Ascending aorta (tissue), 2 donors: ENCODE results near the gene XXYLT1. TPM values are rescaled to one million over a fixed set of nuclear protein-coding genes. Genes with fewer than 3 reads are reported as not detected.
"Not testable (repeated sequence)": the region's sequence is repeated elsewhere in the genome, so short reads cannot be mapped to it uniquely, and the experiment has no call there.

Experiments used
- DNase-seq, 2 donors: peaks; one replicate each; pipeline ENCODE4 v3.0.0-alpha.2; 2019; ENCODE audit warnings: low spot score in 2 of 2
- H3K27ac ChIP-seq, 2 donors: fragments of 200-600 bp; sonication (generic); one replicate each; pipeline ENCODE4 v1.5.1; 2016 to 2017; ENCODE audit warnings: mild to moderate bottlenecking in 1 of 2
- H3K27me3 ChIP-seq: fragments of 200-600 bp; sonication (generic); one replicate; pipeline ENCODE4 v1.5.1; 2017
- H3K36me3 ChIP-seq, 2 donors: fragments of 200-600 bp; sonication (generic); one replicate each; pipeline ENCODE4 v1.5.1; 2016
- H3K4me1 ChIP-seq, 2 donors: fragments of 200-600 bp; sonication (generic); one replicate each; pipeline ENCODE4 v1.5.1; 2016 to 2017; ENCODE audit warnings: mild to moderate bottlenecking in 1 of 2
- H3K4me3 ChIP-seq, 2 donors: fragments of 200-600 bp; sonication (generic); one replicate each; pipeline ENCODE4 v1.5.1; 2016 to 2017; ENCODE audit warnings: mild to moderate bottlenecking in 1 of 2
- H3K9me3 ChIP-seq, 2 donors: fragments of 200-600 bp; sonication (generic); one replicate each; pipeline ENCODE4 v1.5.1; 2016
- intact Hi-C: fragments of 100-400 bp; cut with DNase I; formaldehyde crosslinking; loops from one replicate; pipeline ENCODE4 v1.15.1; 2023
- total RNA-seq: library from RNA; depleted of rRNA; stranded (reverse); fragments of >200 nt; gene quantifications from one replicate; pipeline ENCODE4 v1.1.0, GENCODE V29; 2016
- TF ChIP-seq, protein P1 (sequence below), 3 experiments: fragments of 200-600 bp in 2 of 3; fragments of 450-650 bp in 1 of 3; sonication (generic) in 2 of 3; IDR thresholded peaks; one replicate each; pipeline ENCODE4 v1.5.1; 2016 to 2019; ENCODE audit warnings: antibody characterized with exemption in 3 of 3, mild to moderate bottlenecking in 1 of 3, moderate library complexity in 1 of 3

XXYLT1 gene
- total RNA-seq, 1 donor from 2014 or later, result 41.0 TPM

- intact Hi-C loops, result no loop called here
- Histone ChIP-seq H3K4me1 (peaks cover 0 to 13% of the 10 kb centered on the region in 2 donors), H3K36me3 (peaks cover 0 to 3% of the 10 kb centered on the region in 2 donors), H3K27me3 (no peaks in the 10 kb centered on the region), H3K4me3 (no peak overlapping the region), H3K27ac (no peak overlapping the region), H3K9me3 (peaks cover 0 to 21% of the 10 kb centered on the region in 2 donors)
- TF ChIP-seq, protein P1, sequence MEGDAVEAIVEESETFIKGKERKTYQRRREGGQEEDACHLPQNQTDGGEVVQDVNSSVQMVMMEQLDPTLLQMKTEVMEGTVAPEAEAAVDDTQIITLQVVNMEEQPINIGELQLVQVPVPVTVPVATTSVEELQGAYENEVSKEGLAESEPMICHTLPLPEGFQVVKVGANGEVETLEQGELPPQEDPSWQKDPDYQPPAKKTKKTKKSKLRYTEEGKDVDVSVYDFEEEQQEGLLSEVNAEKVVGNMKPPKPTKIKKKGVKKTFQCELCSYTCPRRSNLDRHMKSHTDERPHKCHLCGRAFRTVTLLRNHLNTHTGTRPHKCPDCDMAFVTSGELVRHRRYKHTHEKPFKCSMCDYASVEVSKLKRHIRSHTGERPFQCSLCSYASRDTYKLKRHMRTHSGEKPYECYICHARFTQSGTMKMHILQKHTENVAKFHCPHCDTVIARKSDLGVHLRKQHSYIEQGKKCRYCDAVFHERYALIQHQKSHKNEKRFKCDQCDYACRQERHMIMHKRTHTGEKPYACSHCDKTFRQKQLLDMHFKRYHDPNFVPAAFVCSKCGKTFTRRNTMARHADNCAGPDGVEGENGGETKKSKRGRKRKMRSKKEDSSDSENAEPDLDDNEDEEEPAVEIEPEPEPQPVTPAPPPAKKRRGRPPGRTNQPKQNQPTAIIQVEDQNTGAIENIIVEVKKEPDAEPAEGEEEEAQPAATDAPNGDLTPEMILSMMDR (IDR thresholded peaks at IDR 0.05), result no peak
- DNase-seq, result no peak
These were observed 82.5 kb downstream of the XXYLT1 start for GRCh38 chr3:195188426-195188927.

- TF ChIP-seq, protein P1 (IDR thresholded peaks at IDR 0.05), result no peak
- Histone ChIP-seq H3K4me3 (no peak overlapping the region), H3K27ac (no peak overlapping the region), H3K9me3 (peaks cover 0 to 21% of the 10 kb centered on the region in 2 donors), H3K36me3 (peaks cover 0 to 3% of the 10 kb centered on the region in 2 donors), H3K4me1 (peaks cover 0 to 16% of the 10 kb centered on the region in 2 donors), H3K27me3 (no peaks in the 10 kb centered on the region)
- DNase-seq, result no peak
- intact Hi-C loops, result no loop called here
These were observed 83.1 kb downstream of the XXYLT1 start for GRCh38 chr3:195187609-195188425.

- H3K27ac ChIP-seq, H3K36me3 ChIP-seq, H3K27me3 ChIP-seq, DNase-seq, H3K4me3 ChIP-seq, intact Hi-C loops: not testable (repeated sequence)
- Histone ChIP-seq H3K9me3 (peaks cover 0 to 16% of the 10 kb centered on the region in 2 donors), H3K4me1 (peaks cover 0 to 16% of the 10 kb centered on the region in 2 donors)
These were observed 84.3 kb downstream of the XXYLT1 start for GRCh38 chr3:195186710-195187047.

DNA sequence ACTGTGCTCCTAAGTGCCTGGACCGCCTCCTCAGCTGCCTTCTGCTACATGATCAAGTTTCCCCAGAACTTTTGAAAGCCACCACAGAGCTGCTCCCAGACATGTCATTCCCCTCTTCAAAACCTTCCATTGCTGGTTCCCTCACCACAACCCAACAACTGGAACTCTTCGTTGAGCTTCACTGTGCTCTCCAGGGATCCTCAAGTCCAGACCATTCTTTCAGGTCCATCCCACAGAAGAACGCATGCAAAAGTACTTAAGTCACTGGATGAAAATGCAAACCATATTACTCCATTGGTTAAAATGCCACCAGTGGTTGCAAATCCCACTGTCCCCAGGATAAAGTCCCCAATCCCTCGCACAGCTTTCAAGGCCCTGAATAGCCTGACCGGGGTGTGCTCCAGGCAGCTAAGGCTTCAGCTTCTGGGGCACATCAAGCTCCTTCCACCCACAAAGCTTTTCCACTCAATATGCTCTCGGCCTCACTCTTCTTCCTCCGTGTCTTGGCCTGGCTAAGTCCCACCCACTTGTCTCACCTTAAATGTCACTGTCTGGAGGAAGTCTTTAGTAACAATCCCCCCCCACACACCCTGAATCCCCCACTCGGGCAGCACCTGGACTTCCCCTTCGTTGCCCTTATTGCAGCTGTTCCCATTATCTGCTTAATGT is 84.8 kb downstream of the XXYLT1 start:
- H3K4me1 ChIP-seq, result peaks cover 0 to 16% of the 10 kb centered on the region in 2 donors

DNA sequence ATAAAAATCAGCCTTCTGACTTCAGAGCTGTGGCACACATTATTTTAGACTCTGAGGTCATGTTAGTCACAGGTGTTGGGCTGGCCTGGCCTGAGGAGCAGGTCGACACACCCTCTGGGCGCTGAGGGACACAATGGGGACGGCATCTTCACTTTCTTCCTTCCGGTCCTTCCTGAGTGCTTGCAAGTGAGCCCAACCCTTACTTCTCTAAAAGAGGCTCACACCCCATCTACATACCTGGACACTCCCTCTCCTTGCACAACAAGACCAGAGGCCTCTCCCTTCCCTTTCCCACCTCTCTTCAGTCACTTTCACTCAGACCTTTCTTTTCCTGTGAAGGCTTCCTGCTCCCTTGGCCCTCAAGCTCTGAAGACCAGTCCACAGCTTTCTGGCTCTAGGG is 85.4 kb downstream of the XXYLT1 start:
- no peak for DNase-seq
- H3K27me3 ChIP-seq, result no peaks in the 10 kb centered on the region
- TF ChIP-seq, protein P1 (IDR thresholded peaks at IDR 0.05), result no peak
- peaks cover 0 to 6% of the 10 kb centered on the region in 2 donors for H3K9me3 ChIP-seq
- H3K4me1 ChIP-seq, result peaks cover 0 to 16% of the 10 kb centered on the region in 2 donors
- no peaks in the 10 kb centered on the region for H3K36me3 ChIP-seq
- intact Hi-C loops, result no loop called here
- H3K4me3 ChIP-seq, result no peak overlapping the region
- H3K27ac ChIP-seq, result no peak overlapping the region

More for the DNA sequence above, 84.8 kb downstream of the XXYLT1 start:
- H3K27me3 ChIP-seq, result no peaks in the 10 kb centered on the region
- TF ChIP-seq, protein P1 (IDR thresholded peaks at IDR 0.05), result no peak
- no peak overlapping the region for H3K4me3 ChIP-seq
- H3K27ac ChIP-seq, result no peak overlapping the region
- H3K9me3 ChIP-seq, result peaks cover 0 to 11% of the 10 kb centered on the region in 2 donors
- no peaks in the 10 kb centered on the region for H3K36me3 ChIP-seq
- intact Hi-C loops, result no loop called here
- DNase-seq, result no peak
